Ecto neural progenitor cell (in vitro differentiated cells): ENCODE results near the gene CHRDL2.
"Not testable (repeated sequence)": the region's sequence is repeated elsewhere in the genome, so short reads cannot be mapped to it uniquely, and the experiment has no call there.

Experiments used
- DNase-seq: peaks from one replicate; pipeline ENCODE4 v3.0.0-alpha.2; 2018; ENCODE audit warnings: low spot score

The CHRDL2 gene

DNA sequence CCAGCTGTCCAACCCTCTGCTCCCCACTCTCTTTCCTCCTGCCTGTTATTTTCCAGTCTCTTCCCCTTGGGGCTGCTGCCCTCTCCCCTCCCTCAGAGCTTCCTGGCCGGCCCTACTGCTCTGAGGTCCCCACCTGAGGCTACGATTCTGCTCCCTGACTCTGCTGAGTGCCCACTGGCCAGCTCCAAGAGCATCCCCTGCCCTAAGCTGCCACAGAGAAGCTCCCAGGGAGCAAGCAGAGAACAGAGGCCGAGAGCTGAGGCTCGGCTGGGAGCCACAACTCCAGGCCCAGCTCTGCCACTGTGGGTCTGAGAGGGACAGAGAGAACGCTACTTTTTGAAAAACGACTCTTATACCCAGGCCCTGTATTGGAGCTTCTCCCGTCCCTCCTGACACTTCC lies 61.1 kb downstream of the CHRDL2 start:
- DNase-seq: no peak

GRCh38 chr11:74669211-74670160 lies 61.7 kb downstream of the CHRDL2 start:
- DNase-seq: no peak

- no peak for DNase-seq
Observed at GRCh38 chr11:74663315-74663714, 67.9 kb downstream of the CHRDL2 start.

GRCh38 chr11:74662487-74663103 lies 68.6 kb downstream of the CHRDL2 start:
- DNase-seq: no peak

- DNase-seq: not testable (repeated sequence)
Observed at GRCh38 chr11:74659124-74659523, 72.1 kb downstream of the CHRDL2 start.

- DNase-seq: no peak
Observed at GRCh38 chr11:74654976-74655375, 76.2 kb downstream of the CHRDL2 start.

- no peak for DNase-seq
Observed at GRCh38 chr11:74650498-74650897, 80.7 kb downstream of the CHRDL2 start.

- no peak for DNase-seq
Observed at GRCh38 chr11:74648894-74649293, 82.3 kb downstream of the CHRDL2 start.

DNA sequence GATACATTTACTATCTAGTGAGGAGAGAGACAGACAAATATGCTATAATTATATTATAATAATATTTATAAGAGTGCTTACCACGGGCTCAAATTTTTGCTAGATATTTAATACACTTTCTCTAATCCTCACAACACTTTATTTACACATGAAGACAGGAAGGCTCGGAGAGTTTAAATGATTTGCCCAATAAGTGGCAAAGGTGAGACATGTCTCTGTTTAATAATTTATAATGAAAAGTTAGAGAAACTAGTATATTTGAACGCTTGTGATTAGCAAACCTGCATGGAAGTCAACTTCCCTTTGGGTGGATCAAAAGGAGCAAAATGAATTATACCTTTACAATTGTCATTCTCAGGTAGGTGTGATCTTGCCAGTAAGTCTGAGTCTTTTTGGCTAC lies 83.4 kb downstream of the CHRDL2 start:
- no peak for DNase-seq

DNA sequence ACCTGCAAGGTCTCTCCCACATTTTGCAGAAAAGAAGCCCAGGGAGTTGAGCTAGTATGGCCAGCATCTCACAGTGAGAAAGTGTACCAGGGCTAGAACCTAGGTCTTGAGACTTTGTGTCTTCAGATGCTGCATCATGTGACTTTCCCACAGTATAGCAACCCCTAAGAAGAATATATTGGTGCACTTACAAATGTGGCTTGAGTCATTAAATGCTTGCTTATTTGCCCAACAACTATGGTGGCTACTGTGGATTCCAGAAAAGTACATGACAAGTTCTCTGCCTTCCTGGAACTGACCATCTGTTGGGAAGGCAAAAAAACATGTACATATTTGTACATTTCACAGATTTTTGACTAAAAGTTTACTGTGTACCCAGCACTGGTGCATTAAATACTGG lies 83.8 kb downstream of the CHRDL2 start:
- DNase-seq: no peak

GRCh38 chr11:74646954-74647353 lies 84.3 kb downstream of the CHRDL2 start:
- DNase-seq: peak; percentile 56
